GM12865 (cell line): ENCODE data around the gene RAI2.

Experiments
- DNase-seq: peaks from one replicate; pipeline ENCODE4 v3.0.0; 2010; ENCODE audit warnings: low read depth
- H3K4me3 ChIP-seq: 2 replicates; pipeline ENCODE4 v1.5.1; 2011; ENCODE audit warnings: mild to moderate bottlenecking, low read depth, low read length, control low read depth
- TF ChIP-seq, protein P1 (sequence below): IDR thresholded peaks from 2 replicates; pipeline ENCODE4 v1.5.1; 2011; ENCODE audit warnings: low read length, control low read depth, low read depth, inconsistent platforms; ENCODE audit not compliant: insufficient read depth; ENCODE audit errors: missing control alignments

Gene RAI2

GRCh38 chrX:17848545-17849265, 12.4 kb downstream of the RAI2 start:
- DNase-seq = no peak
- TF ChIP-seq, protein P1, sequence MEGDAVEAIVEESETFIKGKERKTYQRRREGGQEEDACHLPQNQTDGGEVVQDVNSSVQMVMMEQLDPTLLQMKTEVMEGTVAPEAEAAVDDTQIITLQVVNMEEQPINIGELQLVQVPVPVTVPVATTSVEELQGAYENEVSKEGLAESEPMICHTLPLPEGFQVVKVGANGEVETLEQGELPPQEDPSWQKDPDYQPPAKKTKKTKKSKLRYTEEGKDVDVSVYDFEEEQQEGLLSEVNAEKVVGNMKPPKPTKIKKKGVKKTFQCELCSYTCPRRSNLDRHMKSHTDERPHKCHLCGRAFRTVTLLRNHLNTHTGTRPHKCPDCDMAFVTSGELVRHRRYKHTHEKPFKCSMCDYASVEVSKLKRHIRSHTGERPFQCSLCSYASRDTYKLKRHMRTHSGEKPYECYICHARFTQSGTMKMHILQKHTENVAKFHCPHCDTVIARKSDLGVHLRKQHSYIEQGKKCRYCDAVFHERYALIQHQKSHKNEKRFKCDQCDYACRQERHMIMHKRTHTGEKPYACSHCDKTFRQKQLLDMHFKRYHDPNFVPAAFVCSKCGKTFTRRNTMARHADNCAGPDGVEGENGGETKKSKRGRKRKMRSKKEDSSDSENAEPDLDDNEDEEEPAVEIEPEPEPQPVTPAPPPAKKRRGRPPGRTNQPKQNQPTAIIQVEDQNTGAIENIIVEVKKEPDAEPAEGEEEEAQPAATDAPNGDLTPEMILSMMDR = no peak

GRCh38 chrX:17846045-17846444, 15.1 kb downstream of the RAI2 start:
- no peak overlapping the region for H3K4me3 ChIP-seq
- TF ChIP-seq, protein P1 = no peak
- no peak for DNase-seq

More at GRCh38 chrX:17848545-17849265, 12.4 kb downstream of the RAI2 start:
- H3K4me3 ChIP-seq = no peak overlapping the region

- DNase-seq = no peak
- TF ChIP-seq, protein P1 = no peak
- no peak overlapping the region for H3K4me3 ChIP-seq
Observed at GRCh38 chrX:17844236-17844635, 16.9 kb downstream of the RAI2 start.

GRCh38 chrX:17842769-17843525, 18.2 kb downstream of the RAI2 start:
- TF ChIP-seq, protein P1 = no peak
- H3K4me3 ChIP-seq = no peak overlapping the region
- no peak for DNase-seq

- H3K4me3 ChIP-seq = no peak overlapping the region
- DNase-seq = no peak
- TF ChIP-seq, protein P1 = no peak
Observed at GRCh38 chrX:17839269-17839668, 21.8 kb downstream of the RAI2 start.

DNA sequence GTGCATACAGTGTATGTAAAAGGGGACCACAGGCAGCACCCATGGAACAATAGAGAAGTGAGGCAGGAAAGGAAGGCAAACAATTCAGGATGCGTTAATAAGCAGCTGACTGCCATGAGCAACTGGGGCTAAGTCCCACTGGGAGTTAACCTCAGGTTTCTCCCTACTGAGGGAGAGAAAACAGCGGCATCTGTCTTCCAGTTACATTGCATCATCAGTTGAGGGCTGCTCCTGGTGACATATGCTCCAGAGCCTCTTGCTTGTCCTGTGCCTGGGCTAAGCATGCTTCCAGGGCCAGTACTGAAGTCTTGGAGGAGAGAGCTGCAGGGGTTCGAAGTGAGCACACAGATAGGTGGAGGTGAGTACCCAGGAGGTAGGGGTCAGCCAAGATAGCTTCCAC, 24.3 kb downstream of the RAI2 start:
- TF ChIP-seq, protein P1 = no peak
- DNase-seq = no peak
- no peak overlapping the region for H3K4me3 ChIP-seq
